Measurements from ENCODE around the gene REC114. TPM values are rescaled to one million over a fixed set of nuclear protein-coding genes. Genes with fewer than 3 reads are reported as not detected.

The REC114 gene
- total and polyA plus RNA-seq, 9 of the 15 experiments (the other 6 are each of a cell fraction or from before 2014, with no cell fraction given): 0.07 to 0.24 TPM; not detected in 7

DNA sequence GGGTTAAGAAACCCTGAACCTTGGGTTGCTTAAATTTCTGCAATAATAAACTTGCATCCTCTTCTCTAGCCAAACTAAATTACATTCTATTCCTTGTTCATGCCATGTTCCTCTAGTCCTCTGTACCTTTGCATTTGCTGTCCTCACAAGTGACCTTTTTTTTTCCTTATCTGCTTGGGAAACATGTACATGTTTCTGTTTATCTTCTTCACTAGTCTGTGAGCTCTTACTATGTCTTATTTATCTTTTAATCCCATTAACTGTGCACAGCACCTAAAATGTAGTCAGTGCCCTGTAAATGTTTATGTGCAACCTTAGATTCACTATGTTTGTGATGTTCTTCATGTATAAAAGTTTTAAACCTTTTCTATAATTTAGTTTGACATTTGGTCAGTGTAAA is 61.9 kb downstream of the REC114 start (continued):
- peak; percentile 97 for TF ChIP-seq CBFA2T3 (IDR thresholded peaks at IDR 0.05)
- TF ChIP-seq MTA1 (IDR thresholded peaks at IDR 0.05; ENCODE audit: borderline replicate concordance): no peak
- TF ChIP-seq STAT5B (CRISPR knock-in tag; IDR thresholded peaks at IDR 0.05): no peak
- TF ChIP-seq RNF2 (IDR thresholded peaks at IDR 0.05): peak; percentile 30; the same call in 1 of the 2 replicates
- no peak for TF ChIP-seq SIN3B (IDR thresholded peaks at IDR 0.05; ENCODE audit: low read depth)
- TF ChIP-seq FUS (optimal IDR thresholded peaks at IDR 0.05; ENCODE audit: low read depth, low read length): no peak
- peak; percentile 75 for TF ChIP-seq FOXM1 (IDR thresholded peaks at IDR 0.05; ENCODE audit: low read depth)
- TF ChIP-seq FOXM1 (CRISPR knock-in tag; IDR thresholded peaks at IDR 0.05; ENCODE audit: low read depth): no peak
- no peak for TF ChIP-seq ZNF232 (CRISPR knock-in tag; IDR thresholded peaks at IDR 0.05)
- no peak for TF ChIP-seq SRF (CRISPR knock-in tag; IDR thresholded peaks at IDR 0.05)
- no peak for TF ChIP-seq ZSCAN29 (IDR thresholded peaks at IDR 0.05)
- TF ChIP-seq TEAD4 (IDR thresholded peaks at IDR 0.05; ENCODE audit: low read length): peak; percentile 92
- TF ChIP-seq TEAD4 (CRISPR knock-in tag; IDR thresholded peaks at IDR 0.05; ENCODE audit: borderline replicate concordance): no peak
- TF ChIP-seq CCNT2 (IDR thresholded peaks at IDR 0.05; ENCODE audit: borderline replicate concordance, extremely low read depth, insufficient read length, low read depth, low read length): no peak
- TF ChIP-seq FOXP1 (CRISPR knock-in tag; IDR thresholded peaks at IDR 0.05): no peak
- TF ChIP-seq HDAC1 (IDR thresholded peaks at IDR 0.05): peak in 1 of 2 experiments; percentile 45; a peak in 1 of 4 replicates
- no peak for TF ChIP-seq JUN (IDR thresholded peaks at IDR 0.05; ENCODE audit: borderline replicate concordance, low read depth, low read length)
- no peak for TF ChIP-seq JUN (CRISPR knock-in tag; IDR thresholded peaks at IDR 0.05; ENCODE audit: borderline replicate concordance)
- TF ChIP-seq, protein P1, sequence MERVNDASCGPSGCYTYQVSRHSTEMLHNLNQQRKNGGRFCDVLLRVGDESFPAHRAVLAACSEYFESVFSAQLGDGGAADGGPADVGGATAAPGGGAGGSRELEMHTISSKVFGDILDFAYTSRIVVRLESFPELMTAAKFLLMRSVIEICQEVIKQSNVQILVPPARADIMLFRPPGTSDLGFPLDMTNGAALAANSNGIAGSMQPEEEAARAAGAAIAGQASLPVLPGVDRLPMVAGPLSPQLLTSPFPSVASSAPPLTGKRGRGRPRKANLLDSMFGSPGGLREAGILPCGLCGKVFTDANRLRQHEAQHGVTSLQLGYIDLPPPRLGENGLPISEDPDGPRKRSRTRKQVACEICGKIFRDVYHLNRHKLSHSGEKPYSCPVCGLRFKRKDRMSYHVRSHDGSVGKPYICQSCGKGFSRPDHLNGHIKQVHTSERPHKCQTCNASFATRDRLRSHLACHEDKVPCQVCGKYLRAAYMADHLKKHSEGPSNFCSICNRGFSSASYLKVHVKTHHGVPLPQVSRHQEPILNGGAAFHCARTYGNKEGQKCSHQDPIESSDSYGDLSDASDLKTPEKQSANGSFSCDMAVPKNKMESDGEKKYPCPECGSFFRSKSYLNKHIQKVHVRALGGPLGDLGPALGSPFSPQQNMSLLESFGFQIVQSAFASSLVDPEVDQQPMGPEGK (CRISPR knock-in tag; IDR thresholded peaks at IDR 0.05; ENCODE audit: borderline replicate concordance): no peak
- TF ChIP-seq GTF2E2 (tag; IDR thresholded peaks at IDR 0.05): no peak

Data from K562 (cell line).